ENCODE results near the gene CHAT. TPM values are rescaled to one million over a fixed set of nuclear protein-coding genes. Genes with fewer than 3 reads are reported as not detected.

The CHAT gene
- polyA plus RNA-seq, 2 of the 4 experiments (the other 2 are of a cell fraction), result not detected

- ChIA-PET POLR2A (no interaction called here), CTCF (no interaction called here)
- H3K9me3 ChIP-seq, result no peaks in the 10 kb centered on the region
- FAIRE-seq, result no peak
- TF ChIP-seq GATA3 (IDR thresholded peaks at IDR 0.05; ENCODE audit: borderline replicate concordance) (no peak), HOXA7 (CRISPR knock-in tag; IDR thresholded peaks at IDR 0.05) (no peak), MAX (IDR thresholded peaks at IDR 0.05) (no peak), CBX8 (IDR thresholded peaks at IDR 0.05) (no peak), HOXB13 (CRISPR knock-in tag; IDR thresholded peaks at IDR 0.05; ENCODE audit: low read depth) (no peak), NPAS2 (CRISPR knock-in tag; IDR thresholded peaks at IDR 0.05; ENCODE audit: borderline replicate concordance) (no peak)
- DNase-seq (ENCODE audit: low read depth in 1 of 2, low spot score in 1 of 2), result no peak
- no peak for ATAC-seq
- H3K4me2 ChIP-seq, result peak overlapping the region; percentile 67
- 52% methylated on average over 41 of the region's 62 CpGs for WGBS (ENCODE audit: missing lambda C conversion rate)
- no peaks in the 10 kb centered on the region; the same call in 2 of the 3 replicates for H3K4me1 ChIP-seq
- H3K27ac ChIP-seq, result no peak overlapping the region
- peak overlapping the region; percentile 26; the same call in 2 of the 3 replicates for H3K4me3 ChIP-seq
Observed at GRCh38 chr10:49609283-49610113, 4.3 kb upstream of the CHAT start.

DNA sequence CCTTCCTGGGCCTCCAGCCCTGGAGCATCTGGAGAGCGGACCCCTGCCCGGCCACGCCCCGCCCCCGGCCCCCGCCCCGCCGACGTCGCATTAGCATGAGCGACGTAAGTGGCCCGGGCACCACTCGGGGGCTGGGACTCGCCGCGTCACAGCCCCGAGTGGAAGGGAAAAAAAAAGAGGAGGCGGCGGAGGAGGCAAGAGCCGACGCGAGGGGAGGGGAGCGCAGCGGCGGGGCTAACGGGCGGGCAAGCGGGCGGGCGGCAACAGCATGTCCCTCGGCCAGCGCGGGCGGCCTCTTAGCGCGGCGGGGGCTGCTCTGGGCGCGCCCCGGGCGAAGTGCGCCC lies 3.8 kb upstream of the CHAT start, which contains the start of gene SLC18A3:
TSS of gene SLC18A3 (plus strand) at position 197 of the 344 bp plus-strand sequence. CDS start 431 bp downstream, outside the sequence.
- no peak for ATAC-seq
- DNase-seq (ENCODE audit: low read depth in 1 of 2, low spot score in 1 of 2), result no peak

DNA sequence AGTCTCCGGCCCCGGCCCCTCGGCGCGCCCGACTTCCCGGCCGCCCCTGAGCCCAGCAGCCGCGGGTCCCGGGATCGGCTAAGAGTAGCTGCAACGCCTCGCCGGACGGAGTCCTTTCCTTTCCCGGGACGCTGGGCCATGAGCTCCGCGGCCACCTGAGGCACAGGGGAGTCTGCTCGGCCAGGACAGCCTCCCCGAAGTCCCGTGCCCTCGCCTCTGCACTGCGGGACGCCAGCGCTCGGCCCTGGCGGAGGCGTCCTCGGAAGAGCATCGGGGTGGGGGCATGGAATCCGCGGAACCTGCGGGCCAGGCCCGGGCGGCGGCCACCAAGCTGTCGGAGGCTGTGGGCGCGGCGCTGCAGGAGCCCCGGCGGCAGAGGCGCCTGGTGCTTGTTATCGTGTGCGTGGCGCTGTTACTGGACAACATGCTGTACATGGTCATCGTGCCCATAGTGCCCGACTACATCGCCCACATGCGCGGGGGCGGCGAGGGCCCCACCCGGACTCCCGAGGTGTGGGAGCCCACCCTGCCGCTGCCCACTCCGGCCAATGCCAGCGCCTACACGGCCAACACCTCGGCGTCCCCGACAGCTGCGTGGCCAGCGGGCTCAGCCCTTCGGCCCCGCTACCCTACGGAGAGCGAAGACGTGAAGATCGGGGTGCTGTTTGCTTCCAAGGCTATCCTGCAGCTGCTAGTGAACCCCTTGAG lies 3.2 kb upstream of the CHAT start:
- TF ChIP-seq NPAS2 (CRISPR knock-in tag; IDR thresholded peaks at IDR 0.05; ENCODE audit: borderline replicate concordance) (no peak), EP300 (IDR thresholded peaks at IDR 0.05) (no peak), HOXB13 (CRISPR knock-in tag; IDR thresholded peaks at IDR 0.05; ENCODE audit: low read depth) (no peak), FOXS1 (CRISPR knock-in tag; IDR thresholded peaks at IDR 0.05) (no peak)
- TF ChIP-seq, protein P1, sequence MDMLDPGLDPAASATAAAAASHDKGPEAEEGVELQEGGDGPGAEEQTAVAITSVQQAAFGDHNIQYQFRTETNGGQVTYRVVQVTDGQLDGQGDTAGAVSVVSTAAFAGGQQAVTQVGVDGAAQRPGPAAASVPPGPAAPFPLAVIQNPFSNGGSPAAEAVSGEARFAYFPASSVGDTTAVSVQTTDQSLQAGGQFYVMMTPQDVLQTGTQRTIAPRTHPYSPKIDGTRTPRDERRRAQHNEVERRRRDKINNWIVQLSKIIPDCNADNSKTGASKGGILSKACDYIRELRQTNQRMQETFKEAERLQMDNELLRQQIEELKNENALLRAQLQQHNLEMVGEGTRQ (IDR thresholded peaks at IDR 0.05), result no peak
- Histone ChIP-seq H3K9me3 (no peaks in the 10 kb centered on the region), H3K27ac (no peak overlapping the region), H3K4me1 (no peaks in the 10 kb centered on the region; the same call in 2 of the 3 replicates), H3K4me3 (peak overlapping the region; percentile 26; the same call in 2 of the 3 replicates), H3K4me2 (peak overlapping the region; percentile 67)
- WGBS (ENCODE audit: missing lambda C conversion rate), result 75% methylated on average over 22 of the region's 72 CpGs
- CTCF ChIA-PET, result no interaction called here
- POLR2A ChIA-PET, result no interaction called here
- no peak for DNase-seq (ENCODE audit: low read depth in 1 of 2, low spot score in 1 of 2)
- no peak for ATAC-seq
- no peak for FAIRE-seq

More for the DNA sequence above, 3.8 kb upstream of the CHAT start, which contains the start of gene SLC18A3:
- Histone ChIP-seq H3K9me3 (no peaks in the 10 kb centered on the region), H3K4me1 (no peaks in the 10 kb centered on the region; the same call in 2 of the 3 replicates), H3K27ac (no peak within 1 kb of the TSS), H3K4me2 (peak within 1 kb of the TSS; percentile 67), H3K4me3 (peak within 1 kb of the TSS; percentile 26; the same call in 2 of the 3 replicates)
- TF ChIP-seq RARB (CRISPR knock-in tag; IDR thresholded peaks at IDR 0.05), result no peak
- TF ChIP-seq PHF8 (IDR thresholded peaks at IDR 0.05; ENCODE audit: borderline replicate concordance, low read depth), result no peak
- no peak for TF ChIP-seq HMGXB4 (CRISPR knock-in tag; IDR thresholded peaks at IDR 0.05; ENCODE audit: borderline replicate concordance)
- no peak for TF ChIP-seq ZC3H11A (IDR thresholded peaks at IDR 0.05)
- TF ChIP-seq GATA3 (IDR thresholded peaks at IDR 0.05; ENCODE audit: borderline replicate concordance), result no peak
- no peak for TF ChIP-seq TFCP2L1 (CRISPR knock-in tag; IDR thresholded peaks at IDR 0.05)
- no peak for TF ChIP-seq MAFK (IDR thresholded peaks at IDR 0.05; ENCODE audit: partially characterized antibody)
- TF ChIP-seq, protein P2, sequence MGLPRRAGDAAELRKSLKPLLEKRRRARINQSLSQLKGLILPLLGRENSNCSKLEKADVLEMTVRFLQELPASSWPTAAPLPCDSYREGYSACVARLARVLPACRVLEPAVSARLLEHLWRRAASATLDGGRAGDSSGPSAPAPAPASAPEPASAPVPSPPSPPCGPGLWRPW (IDR thresholded peaks at IDR 0.05), result no peak
- no peak for TF ChIP-seq HOXA7 (CRISPR knock-in tag; IDR thresholded peaks at IDR 0.05)
- TF ChIP-seq RCOR1 (IDR thresholded peaks at IDR 0.05; ENCODE audit: low read depth, low read length), result no peak
- no peak for TF ChIP-seq KDM5A (IDR thresholded peaks at IDR 0.05)
- no peak for TF ChIP-seq MAZ (IDR thresholded peaks at IDR 0.05; ENCODE audit: borderline replicate concordance, low read depth, low read length)
- WGBS (ENCODE audit: missing lambda C conversion rate), result 44% methylated on average over 19 of the region's 43 CpGs
- ChIA-PET CTCF (no interaction called here), POLR2A (no interaction called here)
- no peak for FAIRE-seq

All from A549 (cell line).